Measurements from ENCODE around the gene PRR29.

The PRR29 gene

DNA sequence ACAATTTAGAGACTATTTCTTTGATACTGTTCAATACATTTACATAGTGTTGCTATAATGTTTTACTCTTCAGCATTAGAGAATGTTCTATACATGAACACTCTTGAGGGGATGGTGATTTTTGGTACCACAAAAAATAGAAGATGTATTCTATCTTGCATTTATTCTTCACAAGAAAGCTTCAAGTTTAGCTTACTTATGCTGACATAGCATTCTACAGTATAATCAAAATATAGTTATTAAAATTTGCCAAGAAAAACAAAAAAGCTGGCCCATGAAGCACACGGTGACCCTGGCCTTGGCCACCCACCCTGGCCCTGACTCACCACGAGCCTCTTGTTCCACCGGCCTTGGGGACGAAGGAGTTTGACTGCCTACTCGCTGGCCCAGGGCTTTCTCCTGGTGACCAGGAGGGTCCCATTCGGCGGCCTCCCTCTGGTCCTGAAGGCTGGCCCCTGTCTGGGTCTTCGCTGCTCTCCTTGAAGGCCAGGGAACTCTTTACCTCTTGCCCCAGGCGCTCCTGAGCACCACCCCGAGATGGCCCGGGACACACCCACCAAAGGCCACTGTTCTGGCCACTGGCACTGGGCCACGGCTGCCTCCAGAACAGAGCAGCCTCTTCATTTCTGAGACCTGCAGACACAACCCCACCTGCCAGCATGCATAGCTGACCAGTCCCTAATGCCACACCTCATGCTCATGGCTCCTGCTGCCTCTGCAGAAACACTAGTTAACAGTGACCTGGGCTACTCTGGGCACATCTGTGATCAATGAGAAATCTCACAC, 44.7 kb downstream of the PRR29 start:
- DNase-seq (ENCODE audit: low spot score): no peak

DNA sequence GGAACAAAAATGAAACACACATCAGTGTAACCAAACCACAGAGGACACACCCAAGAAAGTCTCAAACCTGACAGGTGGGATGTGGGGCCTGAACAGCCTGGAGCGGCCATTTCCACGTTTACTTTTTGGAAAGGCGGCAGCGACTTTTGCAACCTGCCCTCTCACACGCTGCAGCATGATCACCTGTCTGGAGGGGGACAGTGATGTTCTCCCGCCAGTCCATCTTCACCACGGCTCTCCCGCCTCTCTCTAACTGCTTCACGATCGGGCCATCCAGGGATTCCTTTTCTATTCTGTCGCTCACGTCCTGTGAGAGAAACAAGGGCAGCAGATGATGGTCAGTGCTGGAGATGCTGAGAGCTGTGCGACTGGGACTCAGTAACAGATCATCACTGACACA, 47.0 kb downstream of the PRR29 start:
- no peak for DNase-seq (ENCODE audit: low spot score)

DNA sequence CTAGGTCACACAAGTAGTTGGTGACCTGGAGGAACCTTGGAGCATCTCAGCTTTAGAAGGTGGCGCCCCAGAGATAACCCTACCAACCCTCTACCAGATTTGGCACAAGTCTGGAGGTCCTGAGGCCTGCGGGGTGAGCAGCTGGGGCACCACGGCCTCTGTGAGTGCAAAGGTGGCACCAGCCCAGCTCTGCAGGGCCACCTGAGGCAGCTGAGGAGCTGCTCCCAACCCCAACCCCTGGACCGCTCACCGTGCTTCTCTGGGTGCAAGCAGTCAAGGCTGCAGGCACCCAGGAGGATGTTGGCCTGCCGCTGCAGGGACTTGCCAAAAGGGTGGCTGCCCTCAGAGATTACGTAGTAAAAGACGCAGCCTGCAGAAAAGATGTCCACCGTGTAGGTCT, 50.7 kb downstream of the PRR29 start:
- DNase-seq (ENCODE audit: low spot score): no peak

DNA sequence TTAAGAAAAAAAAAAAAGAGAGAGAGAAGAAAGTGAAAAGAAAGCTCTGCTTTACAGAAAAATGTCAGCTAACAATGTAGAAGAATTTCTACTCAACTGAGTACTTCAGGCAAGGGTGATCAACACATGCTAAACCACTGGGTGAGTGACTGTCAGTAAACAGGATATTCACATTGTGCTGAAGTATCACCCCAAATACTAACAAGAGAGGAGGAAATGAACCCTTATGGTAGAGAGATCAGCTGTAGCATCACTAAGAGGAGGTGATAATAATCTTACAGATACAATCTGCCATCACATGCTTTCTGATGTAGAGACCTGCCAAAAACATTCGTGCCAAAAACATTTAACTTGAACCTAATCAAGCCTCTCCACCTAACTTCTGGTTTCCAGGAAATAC, 53.0 kb downstream of the PRR29 start:
- no peak for DNase-seq (ENCODE audit: low spot score)

DNA sequence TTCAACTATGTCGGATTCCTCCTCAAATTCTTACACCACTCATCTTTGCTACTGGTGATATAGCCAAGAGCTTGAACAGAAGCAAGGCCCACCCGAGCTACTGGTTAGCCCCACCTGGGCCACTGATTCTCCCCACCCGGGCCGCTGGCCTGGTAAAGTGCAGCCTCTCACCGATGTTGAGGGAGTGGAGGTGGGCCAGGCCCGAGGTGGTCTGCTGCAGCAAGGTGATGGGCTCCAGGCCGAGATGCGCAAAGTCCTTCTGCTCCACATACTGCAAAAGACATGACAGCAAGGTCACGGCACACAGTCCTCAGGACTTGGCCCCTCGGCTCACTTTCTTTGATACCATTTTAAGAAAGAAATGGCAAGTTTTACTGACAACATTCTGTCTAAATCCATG, 55.0 kb downstream of the PRR29 start:
- no peak for DNase-seq (ENCODE audit: low spot score)

Data from AG08395 (cell line).